GM13977 (cell line): Measurements from ENCODE around the gene ATP5F1D.

Source experiments
- DNase-seq: peaks from one replicate; pipeline ENCODE4 v3.0.0; 2012; ENCODE audit warnings: low spot score
- CTCF ChIP-seq: IDR thresholded peaks from 2 replicates; pipeline ENCODE4 v1.5.1; 2012; ENCODE audit warnings: mild to moderate bottlenecking, control low read depth; ENCODE audit not compliant: insufficient read depth; ENCODE audit errors: extremely low read depth, missing control alignments
- in situ Hi-C: fragments of 300-500 bp; cut with MboI; formaldehyde crosslinking; loops from one replicate; pipeline ENCODE4 v1.12.0; 2022; ENCODE audit warnings: low sequenced_read_pairs, low pct_unique_long_range_greater_than_20kb, mixed read lengths, inconsistent platforms; ENCODE audit not compliant: unreplicated experiment

The ATP5F1D gene

GRCh38 chr19:1253514-1254080 is 12.0 kb downstream of the ATP5F1D start:
- in situ Hi-C loops, result no loop called here
- no peak for DNase-seq
- no peak for TF ChIP-seq CTCF

GRCh38 chr19:1254081-1254527 is 12.6 kb downstream of the ATP5F1D start:
- in situ Hi-C loops, result no loop called here
- no peak for DNase-seq
- no peak for TF ChIP-seq CTCF

DNA sequence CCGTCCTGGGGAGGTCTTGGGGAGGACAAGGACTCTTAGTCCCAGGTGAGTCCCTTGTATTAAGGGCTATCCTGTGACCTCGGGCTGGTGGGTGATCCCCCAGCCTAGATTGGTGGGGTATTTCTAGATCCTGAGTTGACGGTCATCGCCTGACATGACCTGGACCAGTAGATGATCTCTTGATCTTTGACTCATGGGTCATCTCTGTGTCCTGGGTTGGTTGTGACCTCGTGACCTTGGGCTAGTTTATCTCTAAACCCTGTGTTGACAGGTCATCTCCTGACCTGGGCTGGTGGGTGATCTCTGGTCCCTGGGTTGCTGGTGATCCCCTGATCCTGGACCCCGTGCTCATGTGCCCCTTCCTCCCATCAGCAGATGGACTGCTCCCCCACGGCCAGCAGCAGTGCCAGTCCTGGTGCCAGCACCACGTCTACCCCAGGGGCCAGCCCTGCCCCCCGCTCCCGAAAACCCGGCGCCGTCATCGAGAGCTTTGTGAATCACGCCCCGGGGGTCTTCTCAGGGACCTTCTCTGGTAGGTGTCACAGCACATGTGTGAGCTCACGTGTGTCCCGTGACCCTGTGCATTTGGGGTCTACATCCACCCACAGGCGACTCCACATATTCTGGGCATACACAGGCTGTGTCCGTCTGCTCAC is 13.1 kb downstream of the ATP5F1D start:
- in situ Hi-C loops, result no loop called here
- no peak for TF ChIP-seq CTCF
- DNase-seq, result no peak

GRCh38 chr19:1255186-1256161 is 13.9 kb downstream of the ATP5F1D start:
- DNase-seq, result no peak
- in situ Hi-C loops, result no loop called here
- no peak for TF ChIP-seq CTCF

DNA sequence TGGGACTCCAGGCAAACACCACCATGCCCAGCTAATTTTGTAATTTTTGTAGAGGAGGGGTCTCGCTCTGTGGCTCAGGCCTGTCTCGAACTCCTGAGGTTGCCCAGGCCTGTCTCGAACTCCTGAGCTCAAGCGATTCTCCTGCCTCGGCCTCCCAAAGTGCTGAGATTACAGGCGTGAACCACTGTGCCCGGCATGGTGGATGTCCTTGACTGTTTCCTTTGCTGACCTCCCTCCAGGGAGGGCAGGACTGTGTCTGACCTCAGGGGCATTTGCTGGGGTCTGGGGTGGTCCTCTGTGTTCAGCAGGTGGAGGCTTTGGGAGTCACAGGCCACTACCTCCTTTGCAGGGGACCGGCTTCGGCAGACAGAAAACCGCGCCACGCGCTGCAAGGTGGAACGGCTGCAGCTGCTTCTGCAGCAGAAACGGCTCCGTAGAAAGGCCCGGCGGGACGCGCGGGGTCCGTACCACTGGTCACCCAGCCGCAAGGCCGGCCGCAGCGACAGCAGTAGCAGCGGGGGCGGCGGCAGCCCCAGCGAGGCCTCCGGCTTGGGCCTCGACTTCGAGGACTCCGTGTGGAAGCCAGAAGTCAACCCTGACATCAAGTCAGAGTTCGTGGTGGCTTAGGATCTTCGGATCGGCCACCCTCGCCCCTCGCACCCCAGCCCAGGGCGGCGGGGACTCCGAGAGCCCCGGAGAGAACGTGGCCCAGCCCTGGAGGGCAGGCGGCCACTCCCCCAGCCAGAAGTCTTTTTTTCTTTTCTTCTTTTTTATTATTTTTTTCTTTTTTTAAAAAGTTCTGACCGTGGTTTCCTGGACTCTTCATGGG is 15.3 kb downstream of the ATP5F1D start:
- no peak for TF ChIP-seq CTCF
- no peak for DNase-seq
- in situ Hi-C loops, result no loop called here
